ENCODE measurements around the gene RAB10. TPM values are rescaled to one million over a fixed set of nuclear protein-coding genes. Genes with fewer than 3 reads are reported as not detected.

The RAB10 gene
- total and polyA plus RNA-seq, 2 experiments from 2014 or later: 102 to 143 TPM

DNA sequence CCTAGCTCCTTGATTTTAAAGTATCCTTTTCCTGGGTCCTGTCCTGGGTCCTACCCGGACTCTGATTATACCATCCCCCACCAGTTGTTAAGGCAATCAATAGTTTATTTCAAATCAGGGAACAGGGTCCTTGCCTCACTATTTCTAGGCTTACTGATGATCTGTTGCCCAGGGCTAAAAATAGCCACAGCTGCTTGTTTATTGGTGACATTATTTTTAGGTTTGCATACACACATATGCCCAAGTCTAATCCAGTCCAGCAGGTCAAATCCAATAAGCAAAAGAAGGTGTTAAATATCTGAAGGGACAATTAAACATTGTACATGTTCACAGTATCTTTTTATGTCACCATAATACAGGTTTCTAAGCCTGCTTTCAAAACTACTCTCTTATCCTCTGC is 66.0 kb downstream of the RAB10 start:
- Mint-ChIP-seq H3K9me3 (peaks cover 12% of the 10 kb centered on the region; the same call in 2 of the 3 replicates), H3K4me3 (no peak overlapping the region), H3K27ac (no peak overlapping the region), H3K4me1 (peaks cover 16% of the 10 kb centered on the region), H3K36me3 (ENCODE audit: low read depth) (peaks cover 57% of the 10 kb centered on the region), H3K27me3 (ENCODE audit: insufficient read depth, low read depth, poor library complexity) (peaks cover 3% of the 10 kb centered on the region)
- Histone ChIP-seq H4K20me1 (replicated peaks; ENCODE audit: insufficient read depth) (peaks cover 38% of the 10 kb centered on the region), H3K27ac (ENCODE audit: low read depth) (no peak overlapping the region), H3F3A (replicated peaks; ENCODE audit: low read depth) (no peaks in the 10 kb centered on the region), H2AFZ (no peak overlapping the region), H3K79me2 (replicated peaks; ENCODE audit: insufficient read depth) (peaks cover 100% of the 10 kb centered on the region), H3K9me2 (ENCODE audit: insufficient read depth) (0 out of 2 replicates have a peak, but pooled peaks cover 4% of the 10 kb centered on the region), H3K4me2 (no peak overlapping the region), H3K4me1 (ENCODE audit: insufficient read depth) (peaks cover 17% of the 10 kb centered on the region), H3K4me3 (no peak overlapping the region), H3K27me3 (ENCODE audit: insufficient read depth) (no peaks in the 10 kb centered on the region), H3K36me3 (ENCODE audit: insufficient read depth) (peaks cover 7% of the 10 kb centered on the region; the same call in 1 of the 2 replicates)
- TF ChIP-seq, protein P1, sequence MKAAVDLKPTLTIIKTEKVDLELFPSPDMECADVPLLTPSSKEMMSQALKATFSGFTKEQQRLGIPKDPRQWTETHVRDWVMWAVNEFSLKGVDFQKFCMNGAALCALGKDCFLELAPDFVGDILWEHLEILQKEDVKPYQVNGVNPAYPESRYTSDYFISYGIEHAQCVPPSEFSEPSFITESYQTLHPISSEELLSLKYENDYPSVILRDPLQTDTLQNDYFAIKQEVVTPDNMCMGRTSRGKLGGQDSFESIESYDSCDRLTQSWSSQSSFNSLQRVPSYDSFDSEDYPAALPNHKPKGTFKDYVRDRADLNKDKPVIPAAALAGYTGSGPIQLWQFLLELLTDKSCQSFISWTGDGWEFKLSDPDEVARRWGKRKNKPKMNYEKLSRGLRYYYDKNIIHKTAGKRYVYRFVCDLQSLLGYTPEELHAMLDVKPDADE (IDR thresholded peaks at IDR 0.05): no peak
- TF ChIP-seq CREB1 (CRISPR knock-in tag; IDR thresholded peaks at IDR 0.05; ENCODE audit: low read depth): no peak
- TF ChIP-seq, protein P2, sequence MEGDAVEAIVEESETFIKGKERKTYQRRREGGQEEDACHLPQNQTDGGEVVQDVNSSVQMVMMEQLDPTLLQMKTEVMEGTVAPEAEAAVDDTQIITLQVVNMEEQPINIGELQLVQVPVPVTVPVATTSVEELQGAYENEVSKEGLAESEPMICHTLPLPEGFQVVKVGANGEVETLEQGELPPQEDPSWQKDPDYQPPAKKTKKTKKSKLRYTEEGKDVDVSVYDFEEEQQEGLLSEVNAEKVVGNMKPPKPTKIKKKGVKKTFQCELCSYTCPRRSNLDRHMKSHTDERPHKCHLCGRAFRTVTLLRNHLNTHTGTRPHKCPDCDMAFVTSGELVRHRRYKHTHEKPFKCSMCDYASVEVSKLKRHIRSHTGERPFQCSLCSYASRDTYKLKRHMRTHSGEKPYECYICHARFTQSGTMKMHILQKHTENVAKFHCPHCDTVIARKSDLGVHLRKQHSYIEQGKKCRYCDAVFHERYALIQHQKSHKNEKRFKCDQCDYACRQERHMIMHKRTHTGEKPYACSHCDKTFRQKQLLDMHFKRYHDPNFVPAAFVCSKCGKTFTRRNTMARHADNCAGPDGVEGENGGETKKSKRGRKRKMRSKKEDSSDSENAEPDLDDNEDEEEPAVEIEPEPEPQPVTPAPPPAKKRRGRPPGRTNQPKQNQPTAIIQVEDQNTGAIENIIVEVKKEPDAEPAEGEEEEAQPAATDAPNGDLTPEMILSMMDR (conservative IDR thresholded peaks at IDR 0.05; ENCODE audit: low read depth in 2 of 2): no peak
- TF ChIP-seq EZH2 (IDR thresholded peaks at IDR 0.05; ENCODE audit: low read depth, unreplicated experiment): no peak
- no peak for TF ChIP-seq NANOG (IDR thresholded peaks at IDR 0.05; ENCODE audit: borderline replicate concordance)
- TF ChIP-seq ZNF331 (CRISPR knock-in tag; IDR thresholded peaks at IDR 0.05; ENCODE audit: low read depth): no peak
- TF ChIP-seq, protein P3, sequence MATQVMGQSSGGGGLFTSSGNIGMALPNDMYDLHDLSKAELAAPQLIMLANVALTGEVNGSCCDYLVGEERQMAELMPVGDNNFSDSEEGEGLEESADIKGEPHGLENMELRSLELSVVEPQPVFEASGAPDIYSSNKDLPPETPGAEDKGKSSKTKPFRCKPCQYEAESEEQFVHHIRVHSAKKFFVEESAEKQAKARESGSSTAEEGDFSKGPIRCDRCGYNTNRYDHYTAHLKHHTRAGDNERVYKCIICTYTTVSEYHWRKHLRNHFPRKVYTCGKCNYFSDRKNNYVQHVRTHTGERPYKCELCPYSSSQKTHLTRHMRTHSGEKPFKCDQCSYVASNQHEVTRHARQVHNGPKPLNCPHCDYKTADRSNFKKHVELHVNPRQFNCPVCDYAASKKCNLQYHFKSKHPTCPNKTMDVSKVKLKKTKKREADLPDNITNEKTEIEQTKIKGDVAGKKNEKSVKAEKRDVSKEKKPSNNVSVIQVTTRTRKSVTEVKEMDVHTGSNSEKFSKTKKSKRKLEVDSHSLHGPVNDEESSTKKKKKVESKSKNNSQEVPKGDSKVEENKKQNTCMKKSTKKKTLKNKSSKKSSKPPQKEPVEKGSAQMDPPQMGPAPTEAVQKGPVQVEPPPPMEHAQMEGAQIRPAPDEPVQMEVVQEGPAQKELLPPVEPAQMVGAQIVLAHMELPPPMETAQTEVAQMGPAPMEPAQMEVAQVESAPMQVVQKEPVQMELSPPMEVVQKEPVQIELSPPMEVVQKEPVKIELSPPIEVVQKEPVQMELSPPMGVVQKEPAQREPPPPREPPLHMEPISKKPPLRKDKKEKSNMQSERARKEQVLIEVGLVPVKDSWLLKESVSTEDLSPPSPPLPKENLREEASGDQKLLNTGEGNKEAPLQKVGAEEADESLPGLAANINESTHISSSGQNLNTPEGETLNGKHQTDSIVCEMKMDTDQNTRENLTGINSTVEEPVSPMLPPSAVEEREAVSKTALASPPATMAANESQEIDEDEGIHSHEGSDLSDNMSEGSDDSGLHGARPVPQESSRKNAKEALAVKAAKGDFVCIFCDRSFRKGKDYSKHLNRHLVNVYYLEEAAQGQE (IDR thresholded peaks at IDR 0.05; ENCODE audit: unreplicated experiment): no peak
- TF ChIP-seq, protein P4, sequence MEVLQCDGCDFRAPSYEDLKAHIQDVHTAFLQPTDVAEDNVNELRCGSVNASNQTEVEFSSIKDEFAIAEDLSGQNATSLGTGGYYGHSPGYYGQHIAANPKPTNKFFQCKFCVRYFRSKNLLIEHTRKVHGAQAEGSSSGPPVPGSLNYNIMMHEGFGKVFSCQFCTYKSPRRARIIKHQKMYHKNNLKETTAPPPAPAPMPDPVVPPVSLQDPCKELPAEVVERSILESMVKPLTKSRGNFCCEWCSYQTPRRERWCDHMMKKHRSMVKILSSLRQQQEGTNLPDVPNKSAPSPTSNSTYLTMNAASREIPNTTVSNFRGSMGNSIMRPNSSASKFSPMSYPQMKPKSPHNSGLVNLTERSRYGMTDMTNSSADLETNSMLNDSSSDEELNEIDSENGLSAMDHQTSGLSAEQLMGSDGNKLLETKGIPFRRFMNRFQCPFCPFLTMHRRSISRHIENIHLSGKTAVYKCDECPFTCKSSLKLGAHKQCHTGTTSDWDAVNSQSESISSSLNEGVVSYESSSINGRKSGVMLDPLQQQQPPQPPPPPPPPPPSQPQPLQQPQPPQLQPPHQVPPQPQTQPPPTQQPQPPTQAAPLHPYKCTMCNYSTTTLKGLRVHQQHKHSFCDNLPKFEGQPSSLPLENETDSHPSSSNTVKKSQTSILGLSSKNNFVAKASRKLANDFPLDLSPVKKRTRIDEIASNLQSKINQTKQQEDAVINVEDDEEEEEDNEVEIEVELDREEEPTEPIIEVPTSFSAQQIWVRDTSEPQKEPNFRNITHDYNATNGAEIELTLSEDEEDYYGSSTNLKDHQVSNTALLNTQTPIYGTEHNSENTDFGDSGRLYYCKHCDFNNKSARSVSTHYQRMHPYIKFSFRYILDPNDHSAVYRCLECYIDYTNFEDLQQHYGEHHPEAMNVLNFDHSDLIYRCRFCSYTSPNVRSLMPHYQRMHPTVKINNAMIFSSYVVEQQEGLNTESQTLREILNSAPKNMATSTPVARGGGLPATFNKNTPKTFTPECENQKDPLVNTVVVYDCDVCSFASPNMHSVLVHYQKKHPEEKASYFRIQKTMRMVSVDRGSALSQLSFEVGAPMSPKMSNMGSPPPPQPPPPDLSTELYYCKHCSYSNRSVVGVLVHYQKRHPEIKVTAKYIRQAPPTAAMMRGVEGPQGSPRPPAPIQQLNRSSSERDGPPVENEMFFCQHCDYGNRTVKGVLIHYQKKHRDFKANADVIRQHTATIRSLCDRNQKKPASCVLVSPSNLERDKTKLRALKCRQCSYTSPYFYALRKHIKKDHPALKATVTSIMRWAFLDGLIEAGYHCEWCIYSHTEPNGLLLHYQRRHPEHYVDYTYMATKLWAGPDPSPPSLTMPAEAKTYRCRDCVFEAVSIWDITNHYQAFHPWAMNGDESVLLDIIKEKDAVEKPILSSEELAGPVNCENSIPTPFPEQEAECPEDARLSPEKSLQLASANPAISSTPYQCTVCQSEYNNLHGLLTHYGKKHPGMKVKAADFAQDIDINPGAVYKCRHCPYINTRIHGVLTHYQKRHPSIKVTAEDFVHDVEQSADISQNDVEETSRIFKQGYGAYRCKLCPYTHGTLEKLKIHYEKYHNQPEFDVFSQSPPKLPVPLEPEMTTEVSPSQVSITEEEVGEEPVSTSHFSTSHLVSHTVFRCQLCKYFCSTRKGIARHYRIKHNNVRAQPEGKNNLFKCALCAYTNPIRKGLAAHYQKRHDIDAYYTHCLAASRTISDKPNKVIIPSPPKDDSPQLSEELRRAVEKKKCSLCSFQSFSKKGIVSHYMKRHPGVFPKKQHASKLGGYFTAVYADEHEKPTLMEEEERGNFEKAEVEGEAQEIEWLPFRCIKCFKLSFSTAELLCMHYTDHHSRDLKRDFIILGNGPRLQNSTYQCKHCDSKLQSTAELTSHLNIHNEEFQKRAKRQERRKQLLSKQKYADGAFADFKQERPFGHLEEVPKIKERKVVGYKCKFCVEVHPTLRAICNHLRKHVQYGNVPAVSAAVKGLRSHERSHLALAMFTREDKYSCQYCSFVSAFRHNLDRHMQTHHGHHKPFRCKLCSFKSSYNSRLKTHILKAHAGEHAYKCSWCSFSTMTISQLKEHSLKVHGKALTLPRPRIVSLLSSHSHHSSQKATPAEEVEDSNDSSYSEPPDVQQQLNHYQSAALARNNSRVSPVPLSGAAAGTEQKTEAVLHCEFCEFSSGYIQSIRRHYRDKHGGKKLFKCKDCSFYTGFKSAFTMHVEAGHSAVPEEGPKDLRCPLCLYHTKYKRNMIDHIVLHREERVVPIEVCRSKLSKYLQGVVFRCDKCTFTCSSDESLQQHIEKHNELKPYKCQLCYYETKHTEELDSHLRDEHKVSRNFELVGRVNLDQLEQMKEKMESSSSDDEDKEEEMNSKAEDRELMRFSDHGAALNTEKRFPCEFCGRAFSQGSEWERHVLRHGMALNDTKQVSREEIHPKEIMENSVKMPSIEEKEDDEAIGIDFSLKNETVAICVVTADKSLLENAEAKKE (CRISPR knock-in tag; IDR thresholded peaks at IDR 0.05): no peak
- no peak for TF ChIP-seq JUNB (IDR thresholded peaks at IDR 0.05; ENCODE audit: unreplicated experiment)
- no peak for TF ChIP-seq EZH2phosphoT487 (IDR thresholded peaks at IDR 0.05; ENCODE audit: unreplicated experiment)
- TF ChIP-seq STAT1 (IDR thresholded peaks at IDR 0.05; ENCODE audit: unreplicated experiment): no peak
- ATAC-seq: no peak
- DNase-seq (ENCODE audit: low spot score): no peak

Measured in GM23338 (cell line).